Urinary bladder (tissue), 4 donors: ENCODE data around the gene GBGT1. TPM values are rescaled to one million over a fixed set of nuclear protein-coding genes. Genes with fewer than 3 reads are reported as not detected.
A peak's percentile ranks its signal among the peaks of the same experiment; 100 is the strongest.

Experiments used
- DNase-seq: peaks from one replicate; pipeline ENCODE4 v3.0.0-alpha.2; 2015; ENCODE audit errors: extremely low spot score
- H3K27ac ChIP-seq: one replicate; pipeline ENCODE4 v1.5.1; 2013; ENCODE audit warnings: low read depth, mild to moderate bottlenecking, moderate library complexity
- H3K36me3 ChIP-seq: one replicate; pipeline ENCODE4 v1.6.1; 2013; ENCODE audit warnings: mild to moderate bottlenecking, moderate library complexity; ENCODE audit not compliant: insufficient read depth
- H3K4me1 ChIP-seq: one replicate; pipeline ENCODE4 v1.6.1; 2013; ENCODE audit warnings: mild to moderate bottlenecking, moderate library complexity; ENCODE audit not compliant: insufficient read depth
- H3K4me3 ChIP-seq: one replicate; pipeline ENCODE4 v1.5.1; 2013; ENCODE audit warnings: low read depth, low read length
- WGBS: extraction: QIAGEN DNeasy Blood & Tissue Kit; methylation state at CpG from one replicate; pipeline ENCODE4 v1.1.7; 2013; 5-methylcytosine and 5-hydroxymethylcytosine counted together
- polyA plus RNA-seq: library from polyadenylated mRNA; stranded (reverse); fragments of 200-250 nt; gene quantifications from one replicate; pipeline ENCODE4 v1.2.3, GENCODE V29; 2013
- total RNA-seq: library from RNA; depleted of rRNA; stranded (reverse); fragments of >200 nt; gene quantifications from one replicate; pipeline ENCODE4 v1.2.3, GENCODE V29; 2014
- donor health status: healthy with polysubstance abuse.
- donor health status: healthy.

GBGT1 gene
- total and polyA plus RNA-seq, 2 donors, result 5.8 to 14.2 TPM

- peak overlapping the region; percentile 4 for H3K4me3 ChIP-seq
- peak; percentile 67 for DNase-seq
- H3K4me1 ChIP-seq, result no peaks in the 10 kb centered on the region
- H3K36me3 ChIP-seq, result no peaks in the 10 kb centered on the region
- no peak overlapping the region for H3K27ac ChIP-seq
- WGBS, result 48% methylated on average over 21 of the region's 21 CpGs
These were observed 44.4 kb downstream of the GBGT1 start for GRCh38 chr9:133119103-133119845.

- Histone ChIP-seq H3K4me1 (peaks cover 2% of the 10 kb centered on the region), H3K27ac (no peak overlapping the region), H3K4me3 (no peak overlapping the region), H3K36me3 (no peaks in the 10 kb centered on the region)
- DNase-seq, result no peak
- WGBS, result 82% methylated on average over 3 of the region's 3 CpGs
These were observed 45.1 kb downstream of the GBGT1 start for GRCh38 chr9:133118568-133118967.

GRCh38 chr9:133118179-133118520 lies 45.6 kb downstream of the GBGT1 start:
- Histone ChIP-seq H3K27ac (no peak overlapping the region), H3K36me3 (no peaks in the 10 kb centered on the region), H3K4me3 (no peak overlapping the region), H3K4me1 (peaks cover 2% of the 10 kb centered on the region)
- 87% methylated on average over 3 of the region's 3 CpGs for WGBS
- no peak for DNase-seq

- DNase-seq, result no peak
- 75% methylated on average over 18 of the region's 18 CpGs for WGBS
- H3K27ac ChIP-seq, result no peak overlapping the region
- no peaks in the 10 kb centered on the region for H3K36me3 ChIP-seq
- peaks cover 2% of the 10 kb centered on the region for H3K4me1 ChIP-seq
- H3K4me3 ChIP-seq, result no peak overlapping the region
These were observed 46.2 kb downstream of the GBGT1 start for GRCh38 chr9:133117271-133118178.

- no peak for DNase-seq
These were observed 47.1 kb downstream of the GBGT1 start for GRCh38 chr9:133116346-133117231.

GRCh38 chr9:133115604-133116345 lies 47.9 kb downstream of the GBGT1 start:
- WGBS, result 87% methylated on average over 32 of the region's 32 CpGs
- no peak for DNase-seq
- Histone ChIP-seq H3K27ac (no peak overlapping the region), H3K36me3 (no peaks in the 10 kb centered on the region), H3K4me1 (peaks cover 2% of the 10 kb centered on the region), H3K4me3 (no peak overlapping the region)

More at GRCh38 chr9:133116346-133117231, 47.1 kb downstream of the GBGT1 start:
- H3K27ac ChIP-seq, result no peak overlapping the region
- H3K36me3 ChIP-seq, result no peaks in the 10 kb centered on the region
- peaks cover 2% of the 10 kb centered on the region for H3K4me1 ChIP-seq
- H3K4me3 ChIP-seq, result no peak overlapping the region
- 91% methylated on average over 20 of the region's 20 CpGs for WGBS

- WGBS, result 88% methylated on average over 19 of the region's 19 CpGs
- H3K4me3 ChIP-seq, result no peak overlapping the region
- H3K36me3 ChIP-seq, result no peaks in the 10 kb centered on the region
- DNase-seq, result no peak
- no peak overlapping the region for H3K27ac ChIP-seq
- peaks cover 2% of the 10 kb centered on the region for H3K4me1 ChIP-seq
These were observed 48.7 kb downstream of the GBGT1 start for GRCh38 chr9:133114886-133115603.

GRCh38 chr9:133113949-133114885 lies 49.5 kb downstream of the GBGT1 start:
- 52% methylated on average over 20 of the region's 20 CpGs for whole genome bisulfite sequencing
- DNase-seq, result no peak
- Histone ChIP-seq H3K4me3 (no peak overlapping the region), H3K36me3 (no peaks in the 10 kb centered on the region), H3K4me1 (peaks cover 2% of the 10 kb centered on the region), H3K27ac (no peak overlapping the region)

- H3K4me3 ChIP-seq, result no peak overlapping the region
- H3K36me3 ChIP-seq, result no peaks in the 10 kb centered on the region
- no peak for DNase-seq
- 72% methylated on average over 19 of the region's 19 CpGs for WGBS
- peaks cover 2% of the 10 kb centered on the region for H3K4me1 ChIP-seq
- H3K27ac ChIP-seq, result no peak overlapping the region
These were observed 50.4 kb downstream of the GBGT1 start for GRCh38 chr9:133113163-133113948.

GRCh38 chr9:133112663-133113026 lies 51.1 kb downstream of the GBGT1 start:
- WGBS, result 70% methylated on average over 7 of the region's 7 CpGs
- no peaks in the 10 kb centered on the region for H3K36me3 ChIP-seq
- no peak for DNase-seq
- no peak overlapping the region for H3K27ac ChIP-seq
- H3K4me3 ChIP-seq, result no peak overlapping the region
- H3K4me1 ChIP-seq, result peaks cover 2% of the 10 kb centered on the region
